Hippocampal formation (tissue), 2 donors: ENCODE data around the gene DDT.
"Not testable (repeated sequence)": the region's sequence is repeated elsewhere in the genome, so short reads cannot be mapped to it uniquely, and the experiment has no call there.

Experiments used
- DNase-seq, 2 donors: peaks; one replicate each; lab custom pipeline; 2025; lab: John Stamatoyannopoulos, UW

The DDT gene

GRCh38 chr22:23989583-23990244, 15.5 kb upstream of the DDT start:
- DNase-seq: not testable (repeated sequence)

GRCh38 chr22:23986538-23987178, 12.4 kb upstream of the DDT start:
- not testable (repeated sequence) for DNase-seq

GRCh38 chr22:23986089-23986488, 11.8 kb upstream of the DDT start:
- DNase-seq: not testable (repeated sequence)

- DNase-seq: no peak
Measured at GRCh38 chr22:23984430-23984829, 10.2 kb upstream of the DDT start.

GRCh38 chr22:23980567-23980966, 6.3 kb upstream of the DDT start:
- DNase-seq: not testable (repeated sequence)

GRCh38 chr22:23979557-23980240, 5.5 kb upstream of the DDT start, which contains the start of gene GSTT2:
TSS of gene GSTT2 (plus strand) at chr22:23980134.
- not testable (repeated sequence) for DNase-seq

GRCh38 chr22:23977304-23977703, 3.1 kb upstream of the DDT start:
- not testable (repeated sequence) for DNase-seq

- DNase-seq: not testable (repeated sequence)
Measured at GRCh38 chr22:23974836-23975352, 653 bp upstream of the DDT start.

GRCh38 chr22:23971927-23972326, 2.3 kb downstream of the DDT start:
- not testable (repeated sequence) for DNase-seq

- no peak for DNase-seq
Measured at GRCh38 chr22:23970816-23971486, 3.3 kb downstream of the DDT start.

GRCh38 chr22:23970201-23970641, 4.0 kb downstream of the DDT start:
- no peak for DNase-seq

GRCh38 chr22:23969071-23969470, 5.2 kb downstream of the DDT start:
- DNase-seq: no peak

GRCh38 chr22:23966568-23966967, 7.7 kb downstream of the DDT start, which contains the start of gene DDTL:
TSS of gene DDTL (plus strand) at chr22:23966888. CDS start at chr22:23966915, 27 bp downstream.
- DNase-seq: not testable (repeated sequence)

GRCh38 chr22:23966094-23966493, 8.1 kb downstream of the DDT start:
- DNase-seq: not testable (repeated sequence)

- DNase-seq: not testable (repeated sequence)
Measured at GRCh38 chr22:23961084-23961771, 13.0 kb downstream of the DDT start, which contains the start of gene GSTT2B. TSS of gene GSTT2B (minus strand) at chr22:23961195. CDS start at chr22:23961131, 64 bp downstream.

GRCh38 chr22:23956301-23956900, 17.8 kb downstream of the DDT start:
- DNase-seq: peak; percentile 56 to 73

GRCh38 chr22:23955886-23956285, 18.4 kb downstream of the DDT start:
- DNase-seq: not testable (repeated sequence)

- not testable (repeated sequence) for DNase-seq
Measured at GRCh38 chr22:23954991-23955305, 19.3 kb downstream of the DDT start.

GRCh38 chr22:23954193-23954990, 19.8 kb downstream of the DDT start:
- not testable (repeated sequence) for DNase-seq

- not testable (repeated sequence) for DNase-seq
Measured at GRCh38 chr22:23953485-23953884, 20.8 kb downstream of the DDT start.
